ENCODE measurements around the gene RAB11FIP4. TPM values are rescaled to one million over a fixed set of nuclear protein-coding genes. Genes with fewer than 3 reads are reported as not detected.

The RAB11FIP4 gene
- total and polyA plus RNA-seq, 9 donors: 1.8 to 16.5 (median 6.4) TPM

- TF ChIP-seq POLR2A (IDR thresholded peaks at IDR 0.05): no peak
- TF ChIP-seq EP300 (IDR thresholded peaks at IDR 0.05): no peak
- no peak for TF ChIP-seq CTCF (IDR thresholded peaks at IDR 0.05)
- WGBS, 3 donors: 70 to 72% (median 71%) methylated on average over 4 of the region's 4 CpGs
- H3K4me3 ChIP-seq: no peak overlapping the region
Measured at GRCh38 chr17:31481783-31482081, 90.3 kb downstream of the RAB11FIP4 start.

GRCh38 chr17:31484821-31485220 lies 93.3 kb downstream of the RAB11FIP4 start:
- DNase-seq: no peak
- Histone ChIP-seq H3K4me3 (no peak overlapping the region), H3K4me1 (ENCODE audit: insufficient read depth) (peaks cover 2% of the 10 kb centered on the region), H3K36me3 (no peaks in the 10 kb centered on the region), H3K9me3 (no peaks in the 10 kb centered on the region), H3K27me3 (no peaks in the 10 kb centered on the region), H3K27ac (no peak overlapping the region)
- intact Hi-C loops (cut with DNase I): loop anchor here in 1 of 4 donors (5.0 kb wide), 1 partner anchor 48 kb away; no protein-coding TSS in a partner anchor
- TF ChIP-seq POLR2A (IDR thresholded peaks at IDR 0.05) (no peak), EP300 (IDR thresholded peaks at IDR 0.05) (no peak), CTCF (IDR thresholded peaks at IDR 0.05) (no peak)
- 90 to 91% (median 90%) methylated on average over 4 of the region's 4 CpGs for WGBS, 3 donors

More at GRCh38 chr17:31481783-31482081, 90.3 kb downstream of the RAB11FIP4 start:
- Histone ChIP-seq H3K4me1 (ENCODE audit: insufficient read depth) (no peaks in the 10 kb centered on the region), H3K36me3 (no peaks in the 10 kb centered on the region), H3K9me3 (no peaks in the 10 kb centered on the region), H3K27me3 (no peaks in the 10 kb centered on the region), H3K27ac (no peak overlapping the region)
- intact Hi-C loops (cut with DNase I): no loop called here
- no peak for DNase-seq

- no peaks in the 10 kb centered on the region for H3K36me3 ChIP-seq
- TF ChIP-seq EP300 (IDR thresholded peaks at IDR 0.05) (no peak), CTCF (IDR thresholded peaks at IDR 0.05) (no peak), POLR2A (IDR thresholded peaks at IDR 0.05) (no peak)
- intact Hi-C loops (cut with DNase I): loop anchor here in 1 of 4 donors (5.0 kb wide), 1 partner anchor 49 kb away; no protein-coding TSS in a partner anchor
- peaks cover 2% of the 10 kb centered on the region for H3K4me1 ChIP-seq (ENCODE audit: insufficient read depth)
- no peaks in the 10 kb centered on the region for H3K9me3 ChIP-seq
- no peaks in the 10 kb centered on the region for H3K27me3 ChIP-seq
- DNase-seq: no peak
- H3K27ac ChIP-seq: no peak overlapping the region
- H3K4me3 ChIP-seq: no peak overlapping the region
- WGBS, 3 donors: 50 to 56% (median 54%) methylated on average over 9 of the region's 9 CpGs
Measured at GRCh38 chr17:31486351-31487062, 95.0 kb downstream of the RAB11FIP4 start.

GRCh38 chr17:31487063-31487647 lies 95.7 kb downstream of the RAB11FIP4 start:
- intact Hi-C loops (cut with DNase I): loop anchor here in 1 of 4 donors (5.0 kb wide), 1 partner anchor 50 kb away; no protein-coding TSS in a partner anchor
- 12 to 17% (median 15%) methylated on average over 17 of the region's 17 CpGs for WGBS, 3 donors
- H3K4me1 ChIP-seq (ENCODE audit: insufficient read depth): peaks cover 2% of the 10 kb centered on the region
- no peaks in the 10 kb centered on the region for H3K36me3 ChIP-seq
- peak overlapping the region; percentile 43 for H3K4me3 ChIP-seq
- H3K27me3 ChIP-seq: no peaks in the 10 kb centered on the region
- no peak overlapping the region for H3K27ac ChIP-seq
- no peaks in the 10 kb centered on the region for H3K9me3 ChIP-seq
- no peak for DNase-seq
- TF ChIP-seq EP300 (IDR thresholded peaks at IDR 0.05) (no peak), CTCF (IDR thresholded peaks at IDR 0.05) (no peak), POLR2A (IDR thresholded peaks at IDR 0.05) (no peak)
